ENCODE data around the gene AHCTF1.

DNA sequence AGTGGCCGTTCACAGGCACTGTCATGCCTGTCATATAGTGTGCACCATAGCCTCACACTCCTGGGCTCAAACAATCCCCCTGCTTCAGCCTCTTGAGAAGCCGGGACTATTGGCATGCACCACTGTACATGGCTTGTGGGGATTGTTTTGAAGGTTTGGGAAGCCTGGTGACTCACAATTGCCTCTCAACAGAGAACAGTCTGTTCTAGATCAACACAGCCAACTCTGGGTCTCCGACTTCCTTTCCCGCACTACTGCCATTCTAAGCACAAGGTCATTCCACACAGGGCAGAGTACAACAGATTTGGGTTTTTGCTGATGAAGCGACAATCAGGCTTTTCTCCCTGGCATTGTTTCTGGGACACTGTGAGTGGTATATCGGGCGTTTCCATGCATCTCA lies 15.5 kb upstream of the AHCTF1 start:
- TF ChIP-seq, protein P1, sequence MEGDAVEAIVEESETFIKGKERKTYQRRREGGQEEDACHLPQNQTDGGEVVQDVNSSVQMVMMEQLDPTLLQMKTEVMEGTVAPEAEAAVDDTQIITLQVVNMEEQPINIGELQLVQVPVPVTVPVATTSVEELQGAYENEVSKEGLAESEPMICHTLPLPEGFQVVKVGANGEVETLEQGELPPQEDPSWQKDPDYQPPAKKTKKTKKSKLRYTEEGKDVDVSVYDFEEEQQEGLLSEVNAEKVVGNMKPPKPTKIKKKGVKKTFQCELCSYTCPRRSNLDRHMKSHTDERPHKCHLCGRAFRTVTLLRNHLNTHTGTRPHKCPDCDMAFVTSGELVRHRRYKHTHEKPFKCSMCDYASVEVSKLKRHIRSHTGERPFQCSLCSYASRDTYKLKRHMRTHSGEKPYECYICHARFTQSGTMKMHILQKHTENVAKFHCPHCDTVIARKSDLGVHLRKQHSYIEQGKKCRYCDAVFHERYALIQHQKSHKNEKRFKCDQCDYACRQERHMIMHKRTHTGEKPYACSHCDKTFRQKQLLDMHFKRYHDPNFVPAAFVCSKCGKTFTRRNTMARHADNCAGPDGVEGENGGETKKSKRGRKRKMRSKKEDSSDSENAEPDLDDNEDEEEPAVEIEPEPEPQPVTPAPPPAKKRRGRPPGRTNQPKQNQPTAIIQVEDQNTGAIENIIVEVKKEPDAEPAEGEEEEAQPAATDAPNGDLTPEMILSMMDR (IDR thresholded peaks at IDR 0.05), result no peak
- TF ChIP-seq EP300 (IDR thresholded peaks at IDR 0.05) (peak in 2 of 4 donors; percentile 33 to 53), POLR2AphosphoS5 (IDR thresholded peaks at IDR 0.05) (peak; percentile 37 to 51), POLR2A (IDR thresholded peaks at IDR 0.05) (peak in 1 of 4 donors; percentile 39)
